ENCODE results near the gene GRK7. TPM values are rescaled to one million over a fixed set of nuclear protein-coding genes. Genes with fewer than 3 reads are reported as not detected.

Gene GRK7
- total RNA-seq, 1 experiment from 2014 or later = not detected

DNA sequence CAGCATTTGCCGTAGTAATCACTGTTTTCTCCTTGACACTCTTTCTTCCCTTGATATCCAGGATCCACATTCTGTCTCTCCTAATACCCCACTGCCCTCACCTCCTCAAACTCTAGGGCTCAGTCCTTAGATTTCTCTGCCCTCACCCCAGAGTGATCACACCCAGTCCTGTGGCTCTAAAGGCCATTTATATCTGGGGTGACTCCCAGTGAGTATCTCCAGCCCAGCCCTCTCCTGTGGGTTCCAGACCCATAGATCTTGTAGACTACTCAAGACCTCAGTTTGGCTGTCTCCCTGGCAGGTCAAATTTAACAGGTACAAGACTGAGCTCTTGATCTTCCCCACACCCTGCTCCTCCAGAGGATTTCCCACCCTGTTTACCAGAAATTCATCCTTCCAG, 1.3 kb downstream of the GRK7 start:
- Mint-ChIP-seq H3K4me3 (no peak overlapping the region), H3K9me3 (peaks cover 0 to 4% of the 10 kb centered on the region in 2 experiments; a peak in 2 of 5 replicates)
- no peak overlapping the region for H3K23ac ChIP-seq (ENCODE audit: insufficient read length, low read depth, low read length)

More for the DNA sequence above, 1.3 kb downstream of the GRK7 start:
- no peak overlapping the region for H4K5ac ChIP-seq (ENCODE audit: insufficient read length, low read depth, low read length)
- no peak overlapping the region for H3K4ac ChIP-seq (ENCODE audit: low read depth, low read length)
- no peaks in the 10 kb centered on the region for H3K23me2 ChIP-seq (ENCODE audit: insufficient read length, low read depth, low read length, poor library complexity, severe bottlenecking)
- H3K79me1 ChIP-seq (ENCODE audit: insufficient read depth, low read depth, low read length, poor library complexity, severe bottlenecking) = no peaks in the 10 kb centered on the region
- no peak for DNase-seq
- no peaks in the 10 kb centered on the region for H3K4me1 ChIP-seq (ENCODE audit: insufficient read depth, low read length)
- Mint-ChIP-seq H3K27me3 (ENCODE audit: low read depth) (peaks cover 4% of the 10 kb centered on the region), H3K4me1 (peaks cover 8 to 10% of the 10 kb centered on the region in 2 experiments), H3K27ac (no peak overlapping the region), H3K36me3 (ENCODE audit: insufficient read depth in 1 of 3, low read depth in 3 of 3) (no peaks in the 10 kb centered on the region; a peak in 1 of 7 replicates)
- H3K27me3 ChIP-seq (ENCODE audit: insufficient read depth, low read length) = no peaks in the 10 kb centered on the region
- no peak overlapping the region for H3K9ac ChIP-seq (ENCODE audit: extremely low read depth, insufficient read length, low read length)
- H2BK120ac ChIP-seq (ENCODE audit: low read depth, low read length, poor library complexity, severe bottlenecking) = no peak overlapping the region
- H2BK5ac ChIP-seq (ENCODE audit: insufficient read length, low read length) = no peak overlapping the region
- no peak for TF ChIP-seq CTCF (conservative IDR thresholded peaks at IDR 0.05)
- H2BK12ac ChIP-seq (ENCODE audit: insufficient read length, low read depth, low read length) = no peak overlapping the region
- no peak overlapping the region for H4K8ac ChIP-seq (replicated peaks; ENCODE audit: insufficient read length, low read depth, low read length)
- H3K18ac ChIP-seq (ENCODE audit: insufficient read length, low read depth, low read length) = no peak overlapping the region
- no peak overlapping the region for H2AK5ac ChIP-seq (ENCODE audit: insufficient read length, low read length)
- H3T11ph ChIP-seq (ENCODE audit: low read length) = no peak overlapping the region
- no peak overlapping the region for H2BK20ac ChIP-seq (ENCODE audit: low read depth, low read length, poor library complexity, severe bottlenecking)
- H4K91ac ChIP-seq (ENCODE audit: insufficient read length, low read depth, low read length) = no peak overlapping the region
- no peak overlapping the region for H3K27ac ChIP-seq (ENCODE audit: insufficient read length, low read depth, low read length)
- H2BK15ac ChIP-seq (ENCODE audit: low read depth, low read length) = no peak overlapping the region
- no peak overlapping the region for H2AFZ ChIP-seq (ENCODE audit: low read length)
- H3K79me2 ChIP-seq (ENCODE audit: insufficient read depth, low read length) = no peaks in the 10 kb centered on the region
- no peak overlapping the region for H3K56ac ChIP-seq (ENCODE audit: insufficient read length, low read depth, low read length)
- H3K4me2 ChIP-seq (ENCODE audit: insufficient read depth, insufficient read length, low read length) = no peak overlapping the region
- H3K9me3 ChIP-seq (ENCODE audit: control insufficient read depth, low read depth, low read length) = no peaks in the 10 kb centered on the region
- WGBS (ENCODE audit: extremely low coverage, insufficient read length, low lambda C conversion rate) = no CpG with 5 or more reads among the region's 1 CpG
- no peaks in the 10 kb centered on the region for H4K20me1 ChIP-seq (ENCODE audit: control insufficient read depth, insufficient read depth, insufficient read length)
- no peak overlapping the region for H3K14ac ChIP-seq (ENCODE audit: insufficient read depth, low read length)
